K562 (cell line): ENCODE data around the gene LRRC8E. TPM values are rescaled to one million over a fixed set of nuclear protein-coding genes. Genes with fewer than 3 reads are reported as not detected.

Experiments
- CREB1 ChIP-seq, 2 experiments: sonication (generic) in 1 of 2; formaldehyde crosslinking in 1 of 2; IDR thresholded peaks; 2 replicates each; pipeline versions ENCODE4 v1.6.1 to v1.8.0; 2012 to 2022; ENCODE audit warnings: inconsistent platforms in 1 of 2, mild to moderate bottlenecking in 1 of 2, missing genetic modification reagents in 1 of 2, moderate library complexity in 1 of 2
- EGR1 ChIP-seq: fragments of 450-650 bp; conservative IDR thresholded peaks from 2 replicates; pipeline ENCODE4 v1.6.1; 2017; ENCODE audit warnings: mild to moderate bottlenecking
- KDM4B ChIP-seq, 2 experiments: fragments of 450-650 bp in 1 of 2; sonication (generic) in 1 of 2; IDR thresholded peaks; 2 replicates each; pipeline ENCODE4 v1.6.1; 2016 to 2017; ENCODE audit warnings: borderline replicate concordance in 2 of 2, antibody characterized with exemption in 1 of 2, low read depth in 1 of 2, mild to moderate bottlenecking in 1 of 2
- L3MBTL2 ChIP-seq: fragments of 450-650 bp; IDR thresholded peaks from 2 replicates; pipeline ENCODE4 v1.6.1; 2016; ENCODE audit warnings: mild to moderate bottlenecking, moderate library complexity
- MCM2 ChIP-seq: fragments of 450-650 bp; IDR thresholded peaks from 2 replicates; pipeline ENCODE4 v1.6.1; 2017; ENCODE audit warnings: low read depth, mild to moderate bottlenecking
- MED1 ChIP-seq: sonication (generic); formaldehyde crosslinking; IDR thresholded peaks from 2 replicates; pipeline ENCODE4 v1.8.1; 2023; ENCODE audit warnings: missing genetic modification reagents, borderline replicate concordance
- MYC ChIP-seq, 2 experiments: fragments of 250-450 bp in 1 of 2; sonication (Bioruptor Pico) in 1 of 2; IDR thresholded peaks; 2 replicates each; pipeline versions ENCODE4 v1.5.1 to v1.6.1; 2012 to 2021; ENCODE audit warnings: low read depth in 2 of 2, borderline replicate concordance in 1 of 2, improper control_type of control experiment in 1 of 2, low read length in 1 of 2, mild to moderate bottlenecking in 1 of 2, moderate library complexity in 1 of 2
- PHF8 ChIP-seq: fragments of 200-600 bp; sonication (generic); IDR thresholded peaks from 2 replicates; pipeline ENCODE4 v1.6.1; 2012; ENCODE audit warnings: mixed run types, mild to moderate bottlenecking, inconsistent platforms, low read length, moderate library complexity, borderline replicate concordance
- RB1 ChIP-seq: fragments of 450-650 bp; IDR thresholded peaks from 2 replicates; pipeline ENCODE4 v1.6.1; 2017; ENCODE audit warnings: low read depth, mild to moderate bottlenecking
- RHOXF2B ChIP-seq: fragments of 250-450 bp; sonication (Bioruptor Pico); conservative IDR thresholded peaks from 2 replicates; pipeline ENCODE4 v1.5.1; 2021
- SAFB ChIP-seq: fragments of 200-400 bp; formaldehyde crosslinking; IDR thresholded peaks from 2 replicates; pipeline ENCODE4 v1.6.1; 2017; ENCODE audit warnings: low read depth, low read length, borderline replicate concordance
- ZNF583 ChIP-seq: fragments of 250-450 bp; sonication (Bioruptor Pico); IDR thresholded peaks from 2 replicates; pipeline ENCODE4 v1.4.0; 2020
- ZNF778 ChIP-seq: fragments of 450-650 bp; formaldehyde crosslinking; IDR thresholded peaks from 2 replicates; pipeline ENCODE4 v1.4.0; 2020; ENCODE audit warnings: mild to moderate bottlenecking, moderate library complexity
- ZNF780A ChIP-seq: fragments of 250-450 bp; sonication (Bioruptor Pico); IDR thresholded peaks from 2 replicates; pipeline ENCODE4 v1.5.0; 2021; ENCODE audit warnings: mild to moderate bottlenecking
- polyA plus RNA-seq, 8 experiments: library from polyadenylated mRNA; depleted of rRNA in 4 of 8; stranded (reverse) in 5 of 8; unstranded in 3 of 8; fragments of >200 nt; fragmentation: Nextera tagmentation in 2 of 8; fragmentation: Illumina TruSeq in 1 of 8; extraction: Ambion mirVana in 2 of 8; extraction: Trizol in 1 of 8; gene quantifications; 2 replicates each; pipeline versions ENCODE4 v1.2.1 to v1.2.3, GENCODE V29; 2011 to 2014; ENCODE audit warnings: inconsistent platforms in 1 of 8, missing spikeins in 1 of 8
- total RNA-seq, 7 experiments: library from RNA; depleted of rRNA in 6 of 7; stranded (reverse); fragments of >200 nt in 6 of 7; fragmentation: Illumina TruSeq in 2 of 7; extraction: Trizol in 2 of 7; gene quantifications; 2 replicates each; pipeline versions ENCODE4 v1.2.1 to v1.2.3, GENCODE V29; 2011 to 2021; ENCODE audit warnings: low replicate concordance in 1 of 7
- TF ChIP-seq, protein P1 (sequence below): IDR thresholded peaks from 2 replicates; pipeline ENCODE4 v1.6.1; 2012; ENCODE audit warnings: low read depth, low read length, improper control_type of control experiment, borderline replicate concordance
- TF ChIP-seq, protein P2 (sequence below): sonication (generic); formaldehyde crosslinking; IDR thresholded peaks from 2 replicates; pipeline ENCODE4 v1.9.0; 2022; ENCODE audit warnings: mild to moderate bottlenecking, missing genetic modification reagents
- TF ChIP-seq, protein P3 (sequence below): fragments of 200-800 bp; sonication (Bioruptor generic); IDR thresholded peaks from 2 replicates; pipeline ENCODE4 v1.6.1; 2017; ENCODE audit warnings: missing genetic modification characterization, missing compliant biosample characterization
- TF ChIP-seq, protein P4 (sequence below): fragments of 450-650 bp; IDR thresholded peaks from 2 replicates; pipeline ENCODE4 v1.6.1; 2014; ENCODE audit warnings: low read depth, mild to moderate bottlenecking, moderate library complexity, borderline replicate concordance
- TF ChIP-seq, protein P5 (sequence below), 2 experiments: IDR thresholded peaks; 2 replicates each; pipeline ENCODE4 v1.6.1; 2011; ENCODE audit warnings: borderline replicate concordance in 1 of 2, control low read depth in 1 of 2, low read depth in 1 of 2, low read length in 1 of 2, mild to moderate bottlenecking in 1 of 2, mixed read lengths in 1 of 2, moderate library complexity in 1 of 2; ENCODE audit not compliant: insufficient read depth in 1 of 2, insufficient read length in 1 of 2, poor library complexity in 1 of 2, severe bottlenecking in 1 of 2; ENCODE audit errors: extremely low read depth in 1 of 2

Gene LRRC8E
- total and polyA plus RNA-seq, 9 of the 15 experiments (the other 6 are each of a cell fraction or from before 2014, with no cell fraction given), result 0.08 to 5.7 (median 3.5) TPM; not detected in 1

DNA sequence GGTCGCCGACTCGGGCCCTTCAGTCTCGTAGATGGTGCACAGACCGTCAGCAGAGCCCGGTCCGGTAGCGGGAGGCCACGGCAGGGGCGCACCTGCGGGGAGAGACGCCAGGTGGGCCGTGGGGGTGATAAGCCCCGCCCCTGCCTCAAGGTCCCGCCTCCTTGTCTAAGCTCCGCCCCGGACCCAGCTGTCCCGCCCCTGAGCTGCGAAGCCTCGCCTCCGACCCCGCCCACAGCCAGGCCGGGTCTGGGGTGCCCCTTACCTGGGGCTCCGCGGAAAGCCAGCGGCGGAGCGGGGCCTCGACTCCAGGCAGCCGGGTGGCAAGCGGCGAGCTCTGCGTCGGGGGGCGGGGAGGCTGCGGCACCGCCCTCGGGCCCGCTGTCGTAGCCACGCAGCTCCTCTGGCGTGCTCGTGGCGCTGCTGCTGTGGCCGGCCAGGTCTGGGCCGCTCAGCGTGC is 18.8 kb upstream of the LRRC8E start (continued):
- TF ChIP-seq CREB1 (IDR thresholded peaks at IDR 0.05), result no peak; the same call in 1 of the 2 replicates
- TF ChIP-seq CREB1 (CRISPR knock-in tag; IDR thresholded peaks at IDR 0.05), result peak; percentile 52
- no peak for TF ChIP-seq KDM4B (IDR thresholded peaks at IDR 0.05; ENCODE audit: borderline replicate concordance in 2 of 2, low read depth in 1 of 2)
- TF ChIP-seq ZNF780A, result no peak
- no peak for TF ChIP-seq RHOXF2B (CRISPR knock-in tag)
- TF ChIP-seq SAFB, result 0 out of 2 replicates have a peak, but pooled peaks have one; percentile 17
- TF ChIP-seq, protein P1, sequence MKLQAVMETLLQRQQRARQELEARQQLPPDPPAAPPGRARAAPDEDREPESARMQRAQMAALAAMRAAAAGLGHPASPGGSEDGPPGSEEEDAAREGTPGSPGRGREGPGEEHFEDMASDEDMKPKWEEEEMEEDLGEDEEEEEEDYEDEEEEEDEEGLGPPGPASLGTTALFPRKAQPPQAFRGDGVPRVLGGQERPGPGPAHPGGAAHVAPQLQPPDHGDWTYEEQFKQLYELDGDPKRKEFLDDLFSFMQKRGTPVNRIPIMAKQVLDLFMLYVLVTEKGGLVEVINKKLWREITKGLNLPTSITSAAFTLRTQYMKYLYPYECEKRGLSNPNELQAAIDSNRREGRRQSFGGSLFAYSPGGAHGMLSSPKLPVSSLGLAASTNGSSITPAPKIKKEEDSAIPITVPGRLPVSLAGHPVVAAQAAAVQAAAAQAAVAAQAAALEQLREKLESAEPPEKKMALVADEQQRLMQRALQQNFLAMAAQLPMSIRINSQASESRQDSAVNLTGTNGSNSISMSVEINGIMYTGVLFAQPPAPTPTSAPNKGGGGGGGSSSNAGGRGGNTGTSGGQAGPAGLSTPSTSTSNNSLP, result no peak
- TF ChIP-seq, protein P2, sequence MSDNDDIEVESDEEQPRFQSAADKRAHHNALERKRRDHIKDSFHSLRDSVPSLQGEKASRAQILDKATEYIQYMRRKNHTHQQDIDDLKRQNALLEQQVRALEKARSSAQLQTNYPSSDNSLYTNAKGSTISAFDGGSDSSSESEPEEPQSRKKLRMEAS (CRISPR knock-in tag), result peak; percentile 60
- TF ChIP-seq, protein P3, sequence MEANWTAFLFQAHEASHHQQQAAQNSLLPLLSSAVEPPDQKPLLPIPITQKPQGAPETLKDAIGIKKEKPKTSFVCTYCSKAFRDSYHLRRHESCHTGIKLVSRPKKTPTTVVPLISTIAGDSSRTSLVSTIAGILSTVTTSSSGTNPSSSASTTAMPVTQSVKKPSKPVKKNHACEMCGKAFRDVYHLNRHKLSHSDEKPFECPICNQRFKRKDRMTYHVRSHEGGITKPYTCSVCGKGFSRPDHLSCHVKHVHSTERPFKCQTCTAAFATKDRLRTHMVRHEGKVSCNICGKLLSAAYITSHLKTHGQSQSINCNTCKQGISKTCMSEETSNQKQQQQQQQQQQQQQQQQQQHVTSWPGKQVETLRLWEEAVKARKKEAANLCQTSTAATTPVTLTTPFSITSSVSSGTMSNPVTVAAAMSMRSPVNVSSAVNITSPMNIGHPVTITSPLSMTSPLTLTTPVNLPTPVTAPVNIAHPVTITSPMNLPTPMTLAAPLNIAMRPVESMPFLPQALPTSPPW (CRISPR knock-in tag), result peak; percentile 20
- TF ChIP-seq ZNF778, result no peak
- TF ChIP-seq L3MBTL2, result peak; percentile 56; the same call in 1 of the 2 replicates
- TF ChIP-seq MYC (IDR thresholded peaks at IDR 0.05; ENCODE audit: low read depth, low read length), result 0 out of 2 replicates have a peak, but pooled peaks have one; percentile 11
- TF ChIP-seq MYC (CRISPR knock-in tag; IDR thresholded peaks at IDR 0.05; ENCODE audit: borderline replicate concordance, low read depth), result no peak
- TF ChIP-seq MED1 (CRISPR knock-in tag), result 0 out of 2 replicates have a peak, but pooled peaks have one; percentile 2
- TF ChIP-seq, protein P4, sequence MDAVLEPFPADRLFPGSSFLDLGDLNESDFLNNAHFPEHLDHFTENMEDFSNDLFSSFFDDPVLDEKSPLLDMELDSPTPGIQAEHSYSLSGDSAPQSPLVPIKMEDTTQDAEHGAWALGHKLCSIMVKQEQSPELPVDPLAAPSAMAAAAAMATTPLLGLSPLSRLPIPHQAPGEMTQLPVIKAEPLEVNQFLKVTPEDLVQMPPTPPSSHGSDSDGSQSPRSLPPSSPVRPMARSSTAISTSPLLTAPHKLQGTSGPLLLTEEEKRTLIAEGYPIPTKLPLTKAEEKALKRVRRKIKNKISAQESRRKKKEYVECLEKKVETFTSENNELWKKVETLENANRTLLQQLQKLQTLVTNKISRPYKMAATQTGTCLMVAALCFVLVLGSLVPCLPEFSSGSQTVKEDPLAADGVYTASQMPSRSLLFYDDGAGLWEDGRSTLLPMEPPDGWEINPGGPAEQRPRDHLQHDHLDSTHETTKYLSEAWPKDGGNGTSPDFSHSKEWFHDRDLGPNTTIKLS, result no peak
- TF ChIP-seq, protein P5, sequence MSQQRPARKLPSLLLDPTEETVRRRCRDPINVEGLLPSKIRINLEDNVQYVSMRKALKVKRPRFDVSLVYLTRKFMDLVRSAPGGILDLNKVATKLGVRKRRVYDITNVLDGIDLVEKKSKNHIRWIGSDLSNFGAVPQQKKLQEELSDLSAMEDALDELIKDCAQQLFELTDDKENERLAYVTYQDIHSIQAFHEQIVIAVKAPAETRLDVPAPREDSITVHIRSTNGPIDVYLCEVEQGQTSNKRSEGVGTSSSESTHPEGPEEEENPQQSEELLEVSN (IDR thresholded peaks at IDR 0.05; ENCODE audit: borderline replicate concordance in 1 of 2, extremely low read depth in 1 of 2, insufficient read depth in 1 of 2, insufficient read length in 1 of 2, low read depth in 1 of 2, low read length in 1 of 2, poor library complexity in 1 of 2, severe bottlenecking in 1 of 2), result peak in 1 of 2 experiments; percentile 70
- TF ChIP-seq PHF8, result peak; percentile 53; the same call in 1 of the 2 replicates
- no peak for TF ChIP-seq ZNF583 (CRISPR knock-in tag)
- TF ChIP-seq MCM2, result no peak
- peak; percentile 30 for TF ChIP-seq RB1
- 0 out of 2 replicates have a peak, but pooled peaks have one; percentile 12 for TF ChIP-seq EGR1
